Measurements from ENCODE around the gene NDUFB4. TPM values are rescaled to one million over a fixed set of nuclear protein-coding genes. Genes with fewer than 3 reads are reported as not detected.
"Not testable (repeated sequence)": the region's sequence is repeated elsewhere in the genome, so short reads cannot be mapped to it uniquely, and the experiment has no call there.

NDUFB4 gene
- total RNA-seq, 3 donors from 2014 or later = 142 to 182 (median 157) TPM

DNA sequence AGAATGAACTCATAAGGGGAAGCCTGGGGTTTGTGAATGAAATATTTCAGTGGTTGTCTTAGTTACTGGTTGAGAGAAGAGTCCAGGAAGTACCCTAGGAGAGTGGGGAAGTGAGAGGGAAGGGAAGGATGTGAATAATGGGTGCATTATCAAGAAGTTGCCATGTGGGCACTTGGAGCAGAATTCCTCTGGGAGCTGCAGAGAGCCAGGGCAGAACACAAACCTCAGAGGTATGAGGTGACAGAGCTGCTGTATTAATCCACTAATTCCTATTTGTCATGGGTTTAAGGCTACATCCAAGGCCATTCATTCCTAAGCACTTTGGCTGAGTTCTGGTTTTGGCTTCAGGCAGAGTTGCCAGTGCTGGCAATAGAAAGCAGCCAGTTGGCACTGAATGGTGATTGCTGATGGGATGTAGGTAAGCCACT, 29.0 kb downstream of the NDUFB4 start:
- DNase-seq = no peak
- intact Hi-C loops (cut with DNase I, micrococcal nuclease) = no loop called here
- Histone ChIP-seq H3K9me3 (peaks cover 15% of the 10 kb centered on the region), H3K4me3 (no peak overlapping the region), H3K4me1 (ENCODE audit: low read depth) (no peaks in the 10 kb centered on the region), H3K36me3 (ENCODE audit: low read depth) (no peaks in the 10 kb centered on the region)
- no peak for ATAC-seq
- TF ChIP-seq, protein P1, sequence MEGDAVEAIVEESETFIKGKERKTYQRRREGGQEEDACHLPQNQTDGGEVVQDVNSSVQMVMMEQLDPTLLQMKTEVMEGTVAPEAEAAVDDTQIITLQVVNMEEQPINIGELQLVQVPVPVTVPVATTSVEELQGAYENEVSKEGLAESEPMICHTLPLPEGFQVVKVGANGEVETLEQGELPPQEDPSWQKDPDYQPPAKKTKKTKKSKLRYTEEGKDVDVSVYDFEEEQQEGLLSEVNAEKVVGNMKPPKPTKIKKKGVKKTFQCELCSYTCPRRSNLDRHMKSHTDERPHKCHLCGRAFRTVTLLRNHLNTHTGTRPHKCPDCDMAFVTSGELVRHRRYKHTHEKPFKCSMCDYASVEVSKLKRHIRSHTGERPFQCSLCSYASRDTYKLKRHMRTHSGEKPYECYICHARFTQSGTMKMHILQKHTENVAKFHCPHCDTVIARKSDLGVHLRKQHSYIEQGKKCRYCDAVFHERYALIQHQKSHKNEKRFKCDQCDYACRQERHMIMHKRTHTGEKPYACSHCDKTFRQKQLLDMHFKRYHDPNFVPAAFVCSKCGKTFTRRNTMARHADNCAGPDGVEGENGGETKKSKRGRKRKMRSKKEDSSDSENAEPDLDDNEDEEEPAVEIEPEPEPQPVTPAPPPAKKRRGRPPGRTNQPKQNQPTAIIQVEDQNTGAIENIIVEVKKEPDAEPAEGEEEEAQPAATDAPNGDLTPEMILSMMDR (IDR thresholded peaks at IDR 0.05) = no peak

DNA sequence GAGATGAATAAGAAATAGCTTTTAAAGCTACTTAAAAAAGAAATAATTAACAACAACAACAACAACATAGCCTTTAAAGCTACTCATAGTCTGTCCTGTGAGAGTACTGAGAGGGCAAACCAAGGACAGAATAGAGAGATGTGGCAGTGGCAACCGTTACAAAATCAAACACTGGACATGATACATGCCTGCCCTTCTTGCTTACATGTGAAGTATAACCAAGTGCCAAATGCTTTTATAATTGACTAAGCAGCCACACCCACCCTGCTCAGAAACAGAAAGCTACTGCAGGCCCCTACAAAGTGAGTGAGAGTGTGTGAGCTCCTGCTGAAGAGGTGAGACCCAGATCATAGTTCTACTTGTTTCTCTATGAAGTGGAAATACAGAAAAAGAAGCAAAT, 38.4 kb downstream of the NDUFB4 start:
- H3K4me3 ChIP-seq = no peak overlapping the region
- ATAC-seq = no peak
- no peaks in the 10 kb centered on the region for H3K36me3 ChIP-seq (ENCODE audit: low read depth)
- no peak for DNase-seq
- intact Hi-C loops (cut with DNase I, micrococcal nuclease) = no loop called here
- TF ChIP-seq, protein P1 (IDR thresholded peaks at IDR 0.05) = no peak
- no peaks in the 10 kb centered on the region for H3K9me3 ChIP-seq
- no peaks in the 10 kb centered on the region for H3K4me1 ChIP-seq (ENCODE audit: low read depth)

DNA sequence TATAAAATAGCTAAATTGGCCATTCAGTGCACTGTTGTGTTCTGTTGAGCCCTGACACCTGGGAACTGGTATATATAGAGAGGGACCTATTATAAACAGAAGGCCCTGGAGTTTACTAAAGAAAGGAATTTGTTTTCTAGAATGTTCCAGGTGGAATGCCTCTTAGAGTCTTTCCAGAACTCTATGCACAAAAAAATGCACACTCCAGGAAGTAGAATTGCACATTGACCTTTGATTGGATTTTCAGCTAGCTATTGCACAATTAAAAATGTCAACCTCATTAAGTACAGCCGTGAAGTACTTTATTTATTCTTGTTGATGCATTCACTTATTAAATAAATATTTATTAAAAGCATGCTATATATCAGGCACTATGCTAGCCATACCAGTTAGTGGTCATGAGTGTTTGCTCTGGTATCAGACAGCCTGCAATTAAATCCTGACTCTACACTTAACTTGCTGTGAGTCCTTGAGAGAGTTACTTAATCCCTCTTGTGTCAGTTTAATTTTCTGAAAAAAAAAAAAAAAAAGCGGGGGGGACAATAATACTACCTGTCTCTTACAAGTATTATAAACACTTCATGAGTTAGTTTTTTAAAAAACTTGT, 40.8 kb downstream of the NDUFB4 start:
- TF ChIP-seq, protein P1 (IDR thresholded peaks at IDR 0.05) = no peak
- ATAC-seq (peak; percentile 56), DNase-seq (no peak)
- Histone ChIP-seq H3K4me1 (ENCODE audit: low read depth) (no peaks in the 10 kb centered on the region), H3K36me3 (ENCODE audit: low read depth) (no peaks in the 10 kb centered on the region), H3K9me3 (no peaks in the 10 kb centered on the region), H3K4me3 (no peak overlapping the region)
- intact Hi-C loops (cut with DNase I, micrococcal nuclease) = no loop called here

DNA sequence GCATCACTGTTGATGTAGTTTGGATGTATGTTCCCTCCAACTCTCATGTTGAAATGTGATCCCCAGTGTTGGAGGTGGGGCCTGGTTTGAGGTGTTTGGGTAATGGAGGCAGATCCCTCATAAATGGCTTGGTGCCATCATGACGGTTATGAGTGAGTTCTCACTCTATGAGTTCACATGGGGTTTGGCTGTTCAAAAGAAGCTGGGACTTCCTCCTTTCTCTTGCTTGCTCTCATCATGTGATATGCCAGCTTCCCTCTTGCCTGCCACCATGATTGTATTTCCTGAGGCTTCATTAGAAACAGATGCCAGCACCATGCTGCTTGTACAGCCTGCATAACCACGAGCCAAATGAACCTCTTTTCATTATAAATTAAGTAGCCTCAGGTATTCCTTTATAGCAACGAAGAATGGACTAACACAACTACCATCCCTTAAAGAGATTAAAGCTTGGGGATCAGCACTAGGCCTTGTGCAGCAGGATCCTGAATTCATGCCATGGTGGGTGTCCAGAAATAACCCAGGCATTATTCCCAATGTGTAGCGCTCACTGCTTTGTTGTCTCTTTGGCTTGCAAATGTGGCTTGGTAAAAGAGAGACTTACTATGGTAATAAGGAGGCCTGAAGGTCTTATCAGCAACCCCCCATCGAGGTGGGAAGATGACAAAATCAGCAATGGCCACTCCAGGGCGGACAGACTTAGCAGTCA, 41.9 kb downstream of the NDUFB4 start:
- TF ChIP-seq, protein P1 (IDR thresholded peaks at IDR 0.05) = no peak
- intact Hi-C loops (cut with DNase I, micrococcal nuclease) = no loop called here
- no peak for ATAC-seq

DNA sequence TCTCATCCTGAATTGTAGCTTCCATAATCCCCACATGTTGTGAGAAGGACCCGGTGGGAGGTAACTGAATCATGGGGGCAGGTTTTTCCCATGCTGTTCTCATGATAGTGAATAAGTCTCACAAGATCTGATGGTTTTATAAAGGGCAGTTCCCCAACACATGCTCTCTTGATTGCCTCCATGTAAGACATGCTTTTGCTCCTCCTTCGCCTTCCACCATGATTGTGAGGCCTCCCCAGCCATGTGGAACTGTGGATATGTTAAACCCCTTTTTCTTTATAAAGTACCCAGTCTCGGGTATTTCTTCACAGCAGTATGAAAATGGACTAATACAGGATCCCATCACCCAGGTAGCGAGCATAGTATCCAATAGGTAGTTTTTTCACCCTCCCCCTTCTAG, 42.7 kb downstream of the NDUFB4 start:
- DNase-seq; H3K4me3 ChIP-seq; ATAC-seq; H3K9me3 ChIP-seq; H3K4me1 ChIP-seq (ENCODE audit: low read depth); intact Hi-C loops (cut with DNase I, micrococcal nuclease); H3K36me3 ChIP-seq (ENCODE audit: low read depth): not testable (repeated sequence)

More for the DNA sequence above, 41.9 kb downstream of the NDUFB4 start:
- H3K9me3 ChIP-seq = no peaks in the 10 kb centered on the region
- H3K4me3 ChIP-seq = no peak overlapping the region
- H3K4me1 ChIP-seq (ENCODE audit: low read depth) = no peaks in the 10 kb centered on the region
- no peaks in the 10 kb centered on the region for H3K36me3 ChIP-seq (ENCODE audit: low read depth)
- DNase-seq = no peak

DNA sequence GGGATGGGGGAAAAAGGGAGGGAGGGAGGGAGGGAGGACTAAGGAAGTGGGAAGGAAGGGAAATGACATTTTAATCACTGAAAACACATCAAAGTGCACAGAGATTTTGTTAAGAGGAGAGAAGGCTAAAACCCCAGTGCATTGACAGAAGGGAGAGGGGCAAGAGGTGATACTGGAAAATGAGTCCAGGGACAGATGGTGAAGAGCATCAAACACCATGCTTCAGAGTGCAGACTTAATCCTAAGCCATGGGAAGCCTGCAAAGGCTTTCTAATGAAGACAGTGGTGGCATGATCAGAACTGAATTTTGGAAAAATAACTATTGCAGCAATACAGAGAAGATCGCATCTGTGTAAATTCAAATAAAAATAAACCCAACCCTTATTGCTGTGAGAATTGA, 44.1 kb downstream of the NDUFB4 start:
- Histone ChIP-seq H3K9me3 (no peaks in the 10 kb centered on the region), H3K4me1 (ENCODE audit: low read depth) (no peaks in the 10 kb centered on the region), H3K4me3 (no peak overlapping the region), H3K36me3 (ENCODE audit: low read depth) (no peaks in the 10 kb centered on the region)
- intact Hi-C loops (cut with DNase I, micrococcal nuclease) = no loop called here
- no peak for DNase-seq
- no peak for ATAC-seq
- TF ChIP-seq, protein P1 (IDR thresholded peaks at IDR 0.05) = no peak

Measured in mucosa of descending colon (tissue), 3 donors.